Keratinocyte (primary cell): ENCODE measurements around the gene SLC38A2. TPM values are rescaled to one million over a fixed set of nuclear protein-coding genes. Genes with fewer than 3 reads are reported as not detected.
A peak's percentile ranks its signal among the peaks of the same experiment; 100 is the strongest.

Source experiments
- DNase-seq: peaks from one replicate; pipeline ENCODE4 v3.0.0-alpha.2; 2011; ENCODE audit warnings: low read depth, missing footprints, low spot score
- FAIRE-seq: peaks from 2 replicates; lab custom pipeline; 2011; peaks lifted over from hg19 to GRCh38; lab: Jason Lieb, UNC
- H2AFZ ChIP-seq: 2 replicates; pipeline ENCODE4 v1.6.0; 2012; ENCODE audit warnings: low read length, control low read depth, inconsistent platforms; ENCODE audit not compliant: control insufficient read depth
- H3K27ac ChIP-seq: 2 replicates; pipeline ENCODE4 v1.5.1; 2011; ENCODE audit warnings: low read length; ENCODE audit not compliant: control insufficient read depth, insufficient read depth
- H3K27me3 ChIP-seq: 3 replicates; pipeline ENCODE4 v1.6.0; 2011; ENCODE audit warnings: low read length; ENCODE audit not compliant: control insufficient read depth, insufficient read depth; ENCODE audit errors: extremely low read depth
- H3K36me3 ChIP-seq, 2 experiments: 2 replicates in 1 of 2; 3 replicates in 1 of 2; pipeline ENCODE4 v1.5.1; 2011; ENCODE audit warnings: low read length in 2 of 2, mild to moderate bottlenecking in 1 of 2; ENCODE audit not compliant: control insufficient read depth in 2 of 2, insufficient read depth in 2 of 2; ENCODE audit errors: extremely low read depth in 1 of 2
- H3K4me1 ChIP-seq: 3 replicates; pipeline ENCODE4 v1.5.1; 2011; ENCODE audit warnings: low read length; ENCODE audit not compliant: control insufficient read depth, insufficient read depth; ENCODE audit errors: extremely low read depth
- H3K4me2 ChIP-seq: 3 replicates; pipeline ENCODE4 v1.6.0; 2011; ENCODE audit warnings: low read depth, low read length; ENCODE audit not compliant: control insufficient read depth, insufficient read depth; ENCODE audit errors: extremely low read depth
- H3K4me3 ChIP-seq, 3 experiments: fragments of 200-600 bp in 1 of 3; sonication (generic) in 1 of 3; 2 replicates in 2 of 3; 3 replicates in 1 of 3; pipeline ENCODE4 v1.5.1; 2011 to 2016; ENCODE audit warnings: low read length in 3 of 3, mild to moderate bottlenecking in 3 of 3, control low read depth in 2 of 3, inconsistent platforms in 1 of 3, low read depth in 1 of 3, mixed read lengths in 1 of 3, mixed run types in 1 of 3, moderate library complexity in 1 of 3; ENCODE audit not compliant: control insufficient read depth in 2 of 3, insufficient read depth in 2 of 3; ENCODE audit errors: extremely low read depth in 1 of 3
- H3K79me2 ChIP-seq: 2 replicates; pipeline ENCODE4 v1.6.0; 2012; ENCODE audit warnings: low read length; ENCODE audit not compliant: control insufficient read depth, insufficient read depth
- H3K9ac ChIP-seq: 3 replicates; pipeline ENCODE4 v1.6.0; 2011; ENCODE audit warnings: low read length; ENCODE audit not compliant: control insufficient read depth, insufficient read depth; ENCODE audit errors: extremely low read depth
- H3K9me1 ChIP-seq: 3 replicates; pipeline ENCODE4 v1.6.0; 2011; ENCODE audit warnings: low read length; ENCODE audit not compliant: control insufficient read depth, insufficient read depth; ENCODE audit errors: extremely low read depth
- H3K9me3 ChIP-seq: 2 replicates; pipeline ENCODE4 v1.5.1; 2012; ENCODE audit warnings: low read depth, low read length; ENCODE audit not compliant: control insufficient read depth
- H4K20me1 ChIP-seq: 3 replicates; pipeline ENCODE4 v1.6.0; 2011; ENCODE audit warnings: low read length; ENCODE audit not compliant: control insufficient read depth, insufficient read depth; ENCODE audit errors: extremely low read depth
- EZH2 ChIP-seq: IDR thresholded peaks from one replicate; pipeline ENCODE4 v1.6.1; 2012; ENCODE audit warnings: inconsistent platforms, mild to moderate bottlenecking, low read length, moderate library complexity
- dilution Hi-C: fragments of 300-500 bp; cut with MboI; formaldehyde crosslinking; loops from one replicate; pipeline ENCODE4 v1.7.0; 2020; ENCODE audit warnings: low sequenced_read_pairs; ENCODE audit not compliant: extremely low pct_ligation_motif_present
- polyA plus RNA-seq, 5 experiments: library from polyadenylated mRNA; depleted of rRNA in 3 of 5; stranded (reverse) in 3 of 5; stranded (forward) in 1 of 5; unstranded in 1 of 5; fragments of >200 nt; gene quantifications; 1 replicate in 1 of 5; 2 replicates in 3 of 5; 3 replicates in 1 of 5; pipeline versions ENCODE4 v1.2.1 to v1.2.3, GENCODE V29; 2011 to 2012; ENCODE audit warnings: missing spikeins in 2 of 5, low read depth in 1 of 5, low replicate concordance in 1 of 5
- TF ChIP-seq, protein P1 (sequence below), 3 experiments: IDR thresholded peaks in 1 of 3; conservative IDR thresholded peaks in 1 of 3; optimal IDR thresholded peaks in 1 of 3; 2 replicates in 2 of 3; 3 replicates in 1 of 3; pipeline versions ENCODE3 to v1.5.1; 2011; ENCODE audit warnings: low read length in 3 of 3, mild to moderate bottlenecking in 3 of 3, moderate library complexity in 2 of 3, control low read depth in 1 of 3, inconsistent platforms in 1 of 3; ENCODE audit not compliant: insufficient read depth in 2 of 3; ENCODE audit errors: extremely low read depth in 1 of 3

SLC38A2 gene
- polyA plus RNA-seq, 1 donor (not counting 4 experiments of a cell fraction or from before 2014, with no cell fraction given) = 577 TPM

DNA sequence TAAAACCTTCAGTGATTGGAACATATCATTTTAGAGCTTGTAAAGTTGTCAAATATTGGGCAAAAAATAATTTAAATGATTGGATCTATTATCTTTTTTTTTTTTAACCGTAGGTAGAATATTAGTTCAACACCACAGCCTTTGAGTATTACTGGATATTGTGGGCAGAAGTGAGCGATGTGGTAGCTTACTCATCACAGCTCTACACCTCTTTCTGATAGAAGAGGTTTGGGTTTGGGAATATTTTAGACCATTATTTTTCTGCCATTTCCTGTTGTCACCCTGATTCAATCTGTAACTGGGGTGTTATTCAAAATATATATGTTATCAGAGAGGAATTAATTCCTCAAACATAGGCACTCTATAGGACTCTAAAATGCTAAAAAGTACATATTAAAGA lies 34.8 kb upstream of the SLC38A2 start:
- no peak overlapping the region for H3K9ac ChIP-seq
- no peak overlapping the region for H2AFZ ChIP-seq
- no peak overlapping the region for H3K4me2 ChIP-seq
- TF ChIP-seq, protein P1, sequence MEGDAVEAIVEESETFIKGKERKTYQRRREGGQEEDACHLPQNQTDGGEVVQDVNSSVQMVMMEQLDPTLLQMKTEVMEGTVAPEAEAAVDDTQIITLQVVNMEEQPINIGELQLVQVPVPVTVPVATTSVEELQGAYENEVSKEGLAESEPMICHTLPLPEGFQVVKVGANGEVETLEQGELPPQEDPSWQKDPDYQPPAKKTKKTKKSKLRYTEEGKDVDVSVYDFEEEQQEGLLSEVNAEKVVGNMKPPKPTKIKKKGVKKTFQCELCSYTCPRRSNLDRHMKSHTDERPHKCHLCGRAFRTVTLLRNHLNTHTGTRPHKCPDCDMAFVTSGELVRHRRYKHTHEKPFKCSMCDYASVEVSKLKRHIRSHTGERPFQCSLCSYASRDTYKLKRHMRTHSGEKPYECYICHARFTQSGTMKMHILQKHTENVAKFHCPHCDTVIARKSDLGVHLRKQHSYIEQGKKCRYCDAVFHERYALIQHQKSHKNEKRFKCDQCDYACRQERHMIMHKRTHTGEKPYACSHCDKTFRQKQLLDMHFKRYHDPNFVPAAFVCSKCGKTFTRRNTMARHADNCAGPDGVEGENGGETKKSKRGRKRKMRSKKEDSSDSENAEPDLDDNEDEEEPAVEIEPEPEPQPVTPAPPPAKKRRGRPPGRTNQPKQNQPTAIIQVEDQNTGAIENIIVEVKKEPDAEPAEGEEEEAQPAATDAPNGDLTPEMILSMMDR (optimal IDR thresholded peaks at IDR 0.05 in 1 of 3, IDR thresholded peaks at IDR 0.05 in 1 of 3, conservative IDR thresholded peaks at IDR 0.05 in 1 of 3; ENCODE audit: extremely low read depth in 1 of 3, insufficient read depth in 2 of 3, low read length in 3 of 3) = no peak
- TF ChIP-seq EZH2 = no peak
- H3K4me3 ChIP-seq = no peak overlapping the region
- H3K27ac ChIP-seq = no peak overlapping the region
- DNase-seq (no peak), FAIRE-seq (peak; percentile 58)
- H3K9me3 ChIP-seq = no peaks in the 10 kb centered on the region
- H3K9me1 ChIP-seq = no peaks in the 10 kb centered on the region
- dilution Hi-C loops = no loop called here
- no peaks in the 10 kb centered on the region for H3K79me2 ChIP-seq
- H4K20me1 ChIP-seq = no peaks in the 10 kb centered on the region
- no peaks in the 10 kb centered on the region for H3K27me3 ChIP-seq
- peaks cover 18% of the 10 kb centered on the region for H3K4me1 ChIP-seq
- H3K36me3 ChIP-seq = no peaks in the 10 kb centered on the region

DNA sequence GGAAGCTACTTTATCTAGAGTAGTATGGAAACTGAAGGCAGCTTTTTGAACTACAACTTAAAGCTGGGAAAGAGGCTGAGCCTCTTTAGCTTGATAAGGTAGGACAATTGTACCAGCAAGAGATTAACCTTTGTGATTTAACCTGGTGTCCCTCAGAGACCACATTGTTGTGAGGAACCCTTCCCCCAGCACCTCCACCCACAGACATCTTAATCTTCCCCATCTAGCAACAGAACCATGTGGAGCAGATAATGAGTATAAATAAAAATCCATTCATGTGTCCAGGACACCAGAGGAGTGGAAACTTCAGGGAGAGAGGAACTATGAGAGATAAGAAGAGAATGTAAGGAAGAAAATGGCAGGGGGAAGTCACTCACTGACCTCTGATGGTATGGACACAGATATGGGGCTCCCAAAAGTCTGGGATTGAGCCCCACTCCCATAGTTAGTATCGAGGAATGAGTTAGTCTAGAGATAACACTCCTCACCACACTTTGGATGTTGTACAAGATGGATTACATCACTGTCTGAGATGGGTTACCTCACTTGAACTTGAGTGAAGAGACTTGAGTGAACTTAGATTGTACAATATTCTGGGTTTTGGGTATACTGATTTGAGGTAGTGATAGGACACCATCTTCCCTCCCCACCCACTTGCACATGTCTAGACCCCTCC lies 33.9 kb upstream of the SLC38A2 start:
- Histone ChIP-seq H3K9me1 (no peaks in the 10 kb centered on the region), H3K27me3 (no peaks in the 10 kb centered on the region), H3K36me3 (no peaks in the 10 kb centered on the region), H3K9ac (no peak overlapping the region), H3K4me2 (no peak overlapping the region), H4K20me1 (no peaks in the 10 kb centered on the region), H2AFZ (no peak overlapping the region), H3K79me2 (no peaks in the 10 kb centered on the region), H3K4me1 (peaks cover 27% of the 10 kb centered on the region), H3K27ac (no peak overlapping the region), H3K4me3 (no peak overlapping the region), H3K9me3 (no peaks in the 10 kb centered on the region)
- FAIRE-seq (no peak), DNase-seq (no peak)
- dilution Hi-C loops = no loop called here
- TF ChIP-seq EZH2 = no peak
- TF ChIP-seq, protein P1 (optimal IDR thresholded peaks at IDR 0.05 in 1 of 3, IDR thresholded peaks at IDR 0.05 in 1 of 3, conservative IDR thresholded peaks at IDR 0.05 in 1 of 3; ENCODE audit: extremely low read depth in 1 of 3, insufficient read depth in 2 of 3, low read length in 3 of 3) = no peak
